ENCODE measurements around the gene WDR87. TPM values are rescaled to one million over a fixed set of nuclear protein-coding genes. Genes with fewer than 3 reads are reported as not detected.
"Not testable (repeated sequence)": the region's sequence is repeated elsewhere in the genome, so short reads cannot be mapped to it uniquely, and the experiment has no call there.

WDR87 gene
- total RNA-seq, 1 donor from 2014 or later, result not detected

DNA sequence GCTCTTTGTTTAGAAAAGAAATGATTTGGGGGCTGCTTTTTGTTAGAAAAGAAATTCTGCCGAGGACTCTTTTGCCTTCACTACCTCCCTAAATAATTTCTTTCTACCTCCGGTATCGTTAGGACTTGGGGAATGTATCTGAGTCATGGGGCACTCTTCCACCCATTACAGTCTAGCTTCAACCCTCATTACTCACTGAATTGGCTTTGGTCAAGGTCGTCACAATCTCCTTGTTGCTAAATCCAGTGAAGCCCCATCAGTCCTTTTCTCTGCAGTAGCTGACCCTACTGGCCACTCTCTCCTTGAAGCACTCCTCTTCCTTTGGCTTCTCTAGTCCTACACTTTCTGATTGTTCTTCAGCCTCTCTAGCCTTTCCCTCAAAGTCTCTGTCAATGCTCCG lies 34.0 kb downstream of the WDR87 start:
- Histone ChIP-seq H3K9me3 (ENCODE audit: insufficient read depth, low read depth, low read length) (no peaks in the 10 kb centered on the region), H3K9ac (ENCODE audit: low read length) (no peak overlapping the region), H3K79me2 (ENCODE audit: insufficient read depth, low read length) (no peaks in the 10 kb centered on the region), H3K4me3 (ENCODE audit: insufficient read depth, low read depth, low read length) (no peak overlapping the region), H3K27ac (ENCODE audit: low read depth, low read length) (no peak overlapping the region), H3K4me2 (ENCODE audit: low read length) (no peak overlapping the region), H3K4me1 (ENCODE audit: insufficient read depth, low read length) (no peaks in the 10 kb centered on the region), H3K27me3 (ENCODE audit: insufficient read depth, low read length) (no peaks in the 10 kb centered on the region), H4K20me1 (ENCODE audit: insufficient read depth, low read length) (no peaks in the 10 kb centered on the region), H3K36me3 (ENCODE audit: insufficient read depth, low read length) (no peaks in the 10 kb centered on the region), H2AFZ (ENCODE audit: low read depth, low read length) (no peak overlapping the region)
- H3K9me3 Mint-ChIP-seq (ENCODE audit: unreplicated experiment), result peaks cover 19% of the 10 kb centered on the region
- no peaks in the 10 kb centered on the region for H3K27me3 Mint-ChIP-seq (ENCODE audit: low read depth, unreplicated experiment)
- no peak overlapping the region for H3K4me3 Mint-ChIP-seq (ENCODE audit: unreplicated experiment)
- peaks cover 3% of the 10 kb centered on the region for H3K4me1 Mint-ChIP-seq (ENCODE audit: low read depth, unreplicated experiment)
- DNase-seq (ENCODE audit: low read depth), result peak; percentile 22
- TF ChIP-seq EZH2 (IDR thresholded peaks at IDR 0.05; ENCODE audit: insufficient read depth, low read length), result no peak
- TF ChIP-seq, protein P1, sequence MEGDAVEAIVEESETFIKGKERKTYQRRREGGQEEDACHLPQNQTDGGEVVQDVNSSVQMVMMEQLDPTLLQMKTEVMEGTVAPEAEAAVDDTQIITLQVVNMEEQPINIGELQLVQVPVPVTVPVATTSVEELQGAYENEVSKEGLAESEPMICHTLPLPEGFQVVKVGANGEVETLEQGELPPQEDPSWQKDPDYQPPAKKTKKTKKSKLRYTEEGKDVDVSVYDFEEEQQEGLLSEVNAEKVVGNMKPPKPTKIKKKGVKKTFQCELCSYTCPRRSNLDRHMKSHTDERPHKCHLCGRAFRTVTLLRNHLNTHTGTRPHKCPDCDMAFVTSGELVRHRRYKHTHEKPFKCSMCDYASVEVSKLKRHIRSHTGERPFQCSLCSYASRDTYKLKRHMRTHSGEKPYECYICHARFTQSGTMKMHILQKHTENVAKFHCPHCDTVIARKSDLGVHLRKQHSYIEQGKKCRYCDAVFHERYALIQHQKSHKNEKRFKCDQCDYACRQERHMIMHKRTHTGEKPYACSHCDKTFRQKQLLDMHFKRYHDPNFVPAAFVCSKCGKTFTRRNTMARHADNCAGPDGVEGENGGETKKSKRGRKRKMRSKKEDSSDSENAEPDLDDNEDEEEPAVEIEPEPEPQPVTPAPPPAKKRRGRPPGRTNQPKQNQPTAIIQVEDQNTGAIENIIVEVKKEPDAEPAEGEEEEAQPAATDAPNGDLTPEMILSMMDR (IDR thresholded peaks at IDR 0.05; ENCODE audit: insufficient read depth, low read depth, low read length), result no peak
- FAIRE-seq, result no peak
- H3K36me3 Mint-ChIP-seq (ENCODE audit: low read depth, unreplicated experiment), result peaks cover 2% of the 10 kb centered on the region
- no peak overlapping the region for H3K27ac Mint-ChIP-seq (ENCODE audit: unreplicated experiment)

- Histone ChIP-seq H2AFZ (ENCODE audit: low read depth, low read length) (no peak overlapping the region), H3K36me3 (ENCODE audit: insufficient read depth, low read length) (no peaks in the 10 kb centered on the region), H3K4me2 (ENCODE audit: low read length) (no peak overlapping the region), H3K27me3 (ENCODE audit: insufficient read depth, low read length) (no peaks in the 10 kb centered on the region), H3K79me2 (ENCODE audit: insufficient read depth, low read length) (no peaks in the 10 kb centered on the region), H3K27ac (ENCODE audit: low read depth, low read length) (no peak overlapping the region), H4K20me1 (ENCODE audit: insufficient read depth, low read length) (no peaks in the 10 kb centered on the region), H3K4me1 (ENCODE audit: insufficient read depth, low read length) (no peaks in the 10 kb centered on the region), H3K4me3 (ENCODE audit: insufficient read depth, low read depth, low read length) (no peak overlapping the region), H3K9me3 (ENCODE audit: insufficient read depth, low read depth, low read length) (no peaks in the 10 kb centered on the region), H3K9ac (ENCODE audit: low read length) (no peak overlapping the region)
- Mint-ChIP-seq H3K27me3 (ENCODE audit: low read depth, unreplicated experiment) (no peaks in the 10 kb centered on the region), H3K9me3 (ENCODE audit: unreplicated experiment) (peaks cover 21% of the 10 kb centered on the region), H3K4me3 (ENCODE audit: unreplicated experiment) (no peak overlapping the region), H3K36me3 (ENCODE audit: low read depth, unreplicated experiment) (peaks cover 2% of the 10 kb centered on the region), H3K27ac (ENCODE audit: unreplicated experiment) (no peak overlapping the region), H3K4me1 (ENCODE audit: low read depth, unreplicated experiment) (peaks cover 3% of the 10 kb centered on the region)
- TF ChIP-seq, protein P1 (IDR thresholded peaks at IDR 0.05; ENCODE audit: insufficient read depth, low read depth, low read length), result no peak
- DNase-seq (ENCODE audit: low read depth) (no peak), FAIRE-seq (no peak)
Observed at GRCh38 chr19:37869766-37870340, 36.5 kb downstream of the WDR87 start.

DNA sequence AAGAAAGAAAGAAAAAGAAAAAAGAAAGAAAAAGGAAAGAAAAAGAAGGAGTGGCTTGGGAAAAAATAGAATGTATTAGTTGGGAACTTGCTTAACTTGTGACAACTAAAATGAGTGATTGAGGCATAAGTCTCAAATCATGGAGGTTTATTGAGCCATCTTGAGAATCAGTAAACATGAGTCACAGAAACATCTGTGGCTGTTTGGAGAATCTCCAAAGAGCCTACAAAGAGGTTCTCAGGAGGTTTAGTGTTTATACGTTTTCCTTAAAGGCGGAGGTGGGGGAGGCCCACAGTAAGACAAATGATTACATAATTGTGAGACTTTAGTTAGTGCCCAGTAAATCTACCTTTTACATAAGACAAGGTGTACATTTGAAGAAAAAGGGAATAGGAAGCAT lies 38.6 kb downstream of the WDR87 start:
- no peaks in the 10 kb centered on the region for H4K20me1 ChIP-seq (ENCODE audit: insufficient read depth, low read length)
- no peak overlapping the region for H2AFZ ChIP-seq (ENCODE audit: low read depth, low read length)
- Mint-ChIP-seq H3K36me3 (ENCODE audit: low read depth, unreplicated experiment) (peaks cover 2% of the 10 kb centered on the region), H3K4me1 (ENCODE audit: low read depth, unreplicated experiment) (peaks cover 3% of the 10 kb centered on the region), H3K27me3 (ENCODE audit: low read depth, unreplicated experiment) (no peaks in the 10 kb centered on the region), H3K27ac (ENCODE audit: unreplicated experiment) (no peak overlapping the region), H3K9me3 (ENCODE audit: unreplicated experiment) (peaks cover 14% of the 10 kb centered on the region), H3K4me3 (ENCODE audit: unreplicated experiment) (no peak overlapping the region)
- no peak overlapping the region for H3K27ac ChIP-seq (ENCODE audit: low read depth, low read length)
- TF ChIP-seq, protein P1 (IDR thresholded peaks at IDR 0.05; ENCODE audit: insufficient read depth, low read depth, low read length), result no peak
- TF ChIP-seq EZH2 (IDR thresholded peaks at IDR 0.05; ENCODE audit: insufficient read depth, low read length), result no peak
- no peaks in the 10 kb centered on the region for H3K36me3 ChIP-seq (ENCODE audit: insufficient read depth, low read length)
- no peaks in the 10 kb centered on the region for H3K9me3 ChIP-seq (ENCODE audit: insufficient read depth, low read depth, low read length)
- H3K9ac ChIP-seq (ENCODE audit: low read length), result no peak overlapping the region
- FAIRE-seq, result no peak
- no peak overlapping the region for H3K4me2 ChIP-seq (ENCODE audit: low read length)
- no peaks in the 10 kb centered on the region for H3K4me1 ChIP-seq (ENCODE audit: insufficient read depth, low read length)
- H3K79me2 ChIP-seq (ENCODE audit: insufficient read depth, low read length), result no peaks in the 10 kb centered on the region
- peak; percentile 70 for DNase-seq (ENCODE audit: low read depth)
- H3K27me3 ChIP-seq (ENCODE audit: insufficient read depth, low read length), result no peaks in the 10 kb centered on the region
- no peak overlapping the region for H3K4me3 ChIP-seq (ENCODE audit: insufficient read depth, low read depth, low read length)

DNA sequence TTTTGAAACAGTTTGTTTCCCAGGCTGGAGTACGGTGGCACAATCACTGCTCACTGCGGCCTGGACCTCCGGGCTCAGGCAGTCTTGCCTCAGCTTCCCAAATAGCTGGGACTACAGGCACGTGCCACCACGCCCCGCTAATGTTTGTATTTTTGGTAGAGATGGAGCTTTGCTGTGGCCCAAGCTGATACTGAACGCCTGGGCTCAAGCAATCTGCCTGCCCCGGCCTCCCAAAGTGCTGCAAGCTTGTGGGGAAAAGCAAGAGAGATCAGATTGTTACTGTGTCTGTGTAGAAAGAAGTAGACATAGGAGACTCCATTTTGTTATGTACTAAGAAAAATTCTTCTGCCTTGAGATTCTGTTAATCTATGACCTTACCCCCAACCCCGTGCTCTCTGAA lies 40.5 kb downstream of the WDR87 start:
- not testable (repeated sequence) for H3K4me3 ChIP-seq (ENCODE audit: insufficient read depth, low read depth, low read length); FAIRE-seq; H3K4me3 Mint-ChIP-seq (ENCODE audit: unreplicated experiment); H3K4me2 ChIP-seq (ENCODE audit: low read length); H3K36me3 ChIP-seq (ENCODE audit: insufficient read depth, low read length); H3K9me3 ChIP-seq (ENCODE audit: insufficient read depth, low read depth, low read length); H2AFZ ChIP-seq (ENCODE audit: low read depth, low read length); H4K20me1 ChIP-seq (ENCODE audit: insufficient read depth, low read length); H3K27ac ChIP-seq (ENCODE audit: low read depth, low read length); H3K36me3 Mint-ChIP-seq (ENCODE audit: low read depth, unreplicated experiment); H3K27me3 ChIP-seq (ENCODE audit: insufficient read depth, low read length); DNase-seq (ENCODE audit: low read depth); H3K4me1 ChIP-seq (ENCODE audit: insufficient read depth, low read length); H3K79me2 ChIP-seq (ENCODE audit: insufficient read depth, low read length); H3K27me3 Mint-ChIP-seq (ENCODE audit: low read depth, unreplicated experiment); H3K27ac Mint-ChIP-seq (ENCODE audit: unreplicated experiment); H3K4me1 Mint-ChIP-seq (ENCODE audit: low read depth, unreplicated experiment); H3K9ac ChIP-seq (ENCODE audit: low read length)
- peaks cover 14% of the 10 kb centered on the region for H3K9me3 Mint-ChIP-seq (ENCODE audit: unreplicated experiment)

All from astrocyte (in vitro differentiated cells and primary cell).